ENCODE results near the gene SNX7.

The SNX7 gene, protein sequence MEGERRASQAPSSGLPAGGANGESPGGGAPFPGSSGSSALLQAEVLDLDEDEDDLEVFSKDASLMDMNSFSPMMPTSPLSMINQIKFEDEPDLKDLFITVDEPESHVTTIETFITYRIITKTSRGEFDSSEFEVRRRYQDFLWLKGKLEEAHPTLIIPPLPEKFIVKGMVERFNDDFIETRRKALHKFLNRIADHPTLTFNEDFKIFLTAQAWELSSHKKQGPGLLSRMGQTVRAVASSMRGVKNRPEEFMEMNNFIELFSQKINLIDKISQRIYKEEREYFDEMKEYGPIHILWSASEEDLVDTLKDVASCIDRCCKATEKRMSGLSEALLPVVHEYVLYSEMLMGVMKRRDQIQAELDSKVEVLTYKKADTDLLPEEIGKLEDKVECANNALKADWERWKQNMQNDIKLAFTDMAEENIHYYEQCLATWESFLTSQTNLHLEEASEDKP

DNA sequence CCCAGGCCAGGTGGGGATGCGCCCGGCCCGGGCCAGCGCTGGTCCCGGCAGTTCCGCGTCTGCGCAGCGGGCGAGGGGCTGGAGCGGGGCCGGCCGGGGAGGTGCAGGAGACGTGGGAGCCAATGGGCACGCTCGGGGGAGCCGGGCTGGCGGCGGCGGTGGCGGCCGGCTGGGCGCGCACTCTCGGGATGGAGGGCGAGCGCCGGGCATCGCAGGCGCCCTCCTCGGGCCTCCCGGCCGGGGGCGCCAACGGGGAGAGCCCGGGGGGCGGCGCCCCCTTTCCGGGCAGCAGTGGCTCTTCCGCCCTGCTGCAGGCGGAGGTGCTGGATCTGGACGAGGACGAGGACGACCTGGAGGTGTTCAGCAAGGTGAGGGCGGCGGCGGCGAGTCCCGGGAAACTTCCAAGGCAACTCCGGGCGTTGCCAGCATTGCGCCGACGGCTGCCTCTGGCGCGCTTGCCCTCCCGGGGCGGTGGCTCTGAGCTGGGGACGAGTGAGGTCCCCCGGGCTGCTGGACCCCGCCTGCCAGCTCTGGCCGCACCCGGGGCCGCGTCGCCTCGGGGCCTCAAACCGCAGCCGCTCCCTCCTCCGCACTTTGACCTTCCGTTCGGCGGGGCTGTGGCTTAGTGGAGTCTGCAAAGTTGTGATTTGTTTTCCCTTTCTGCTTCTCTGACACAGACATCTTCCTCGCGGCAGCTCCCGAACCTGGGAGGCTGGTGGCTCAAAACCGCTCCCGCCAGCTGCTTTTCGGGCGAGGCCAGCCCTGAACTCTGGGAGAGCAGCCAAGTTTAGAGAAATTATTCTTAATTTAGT lies at the start of gene SNX7:
Gene SNX7 (plus strand): TSS at position 178 of the 812 bp plus-strand sequence. CDS start 11 bp downstream, at position 189.
- DNase-seq (ENCODE audit: low read depth in 1 of 2, low spot score in 1 of 2): no peak

DNA sequence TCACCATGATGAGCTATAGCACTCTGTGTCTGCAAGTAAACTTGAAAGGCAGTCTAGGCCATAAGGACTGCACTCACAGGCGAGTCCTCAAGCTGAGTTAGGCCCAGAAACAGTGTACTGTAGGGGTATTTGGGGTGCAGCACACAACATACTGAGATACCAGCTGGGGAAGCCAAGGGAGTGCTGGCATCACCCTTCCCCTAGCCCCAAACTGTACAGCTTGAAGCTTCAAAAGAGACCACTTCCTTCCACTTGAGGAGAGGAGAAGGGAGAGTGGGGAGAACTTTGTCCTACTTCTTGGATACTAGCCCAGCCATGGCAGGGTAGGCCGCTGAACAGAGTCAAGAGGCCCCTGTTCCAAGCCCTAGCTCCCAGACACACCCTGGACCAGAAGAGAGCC lies 24.2 kb upstream of the SNX7 start:
- no peak for DNase-seq (ENCODE audit: low read depth in 1 of 2, low spot score in 1 of 2)

DNA sequence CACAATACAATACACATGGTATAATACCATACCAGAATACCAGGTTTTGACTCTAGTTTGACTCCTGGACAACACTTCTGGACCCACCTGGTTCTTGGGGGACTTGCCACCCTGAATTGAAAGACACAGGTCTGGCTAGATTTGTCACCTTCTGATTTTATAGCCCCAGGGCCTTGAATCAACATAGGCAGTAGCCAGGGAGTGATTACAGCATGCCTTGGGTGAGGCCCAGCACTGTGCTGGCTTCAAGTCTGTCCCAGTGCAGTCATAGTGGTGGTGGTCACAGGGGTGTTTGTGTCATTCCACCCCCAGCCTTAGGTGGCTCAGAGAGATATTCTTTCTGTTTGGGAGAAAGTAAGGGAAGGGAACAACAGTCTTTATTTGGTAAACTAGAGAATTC lies 23.3 kb upstream of the SNX7 start:
- DNase-seq (ENCODE audit: low read depth in 1 of 2, low spot score in 1 of 2): no peak

DNA sequence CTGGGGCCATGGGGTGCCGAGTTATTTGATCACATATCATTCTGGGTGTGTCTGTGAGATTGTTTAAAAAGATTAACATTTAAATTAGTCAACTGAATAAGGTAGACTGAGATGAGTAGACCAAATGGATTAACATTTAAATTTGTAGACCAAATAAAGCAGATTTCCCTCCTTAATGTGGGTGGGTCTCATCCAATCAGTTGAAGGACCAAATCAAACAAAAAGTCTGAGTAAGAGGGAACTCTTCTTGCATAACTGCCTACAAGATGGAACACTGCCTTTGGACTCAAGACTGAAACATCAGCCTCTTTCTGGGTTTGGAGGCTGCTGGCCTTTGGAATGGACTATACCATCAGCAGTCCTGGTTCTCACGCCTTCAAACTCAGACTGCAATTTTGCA lies 17.0 kb upstream of the SNX7 start:
- no peak for DNase-seq (ENCODE audit: low read depth in 1 of 2, low spot score in 1 of 2)

DNA sequence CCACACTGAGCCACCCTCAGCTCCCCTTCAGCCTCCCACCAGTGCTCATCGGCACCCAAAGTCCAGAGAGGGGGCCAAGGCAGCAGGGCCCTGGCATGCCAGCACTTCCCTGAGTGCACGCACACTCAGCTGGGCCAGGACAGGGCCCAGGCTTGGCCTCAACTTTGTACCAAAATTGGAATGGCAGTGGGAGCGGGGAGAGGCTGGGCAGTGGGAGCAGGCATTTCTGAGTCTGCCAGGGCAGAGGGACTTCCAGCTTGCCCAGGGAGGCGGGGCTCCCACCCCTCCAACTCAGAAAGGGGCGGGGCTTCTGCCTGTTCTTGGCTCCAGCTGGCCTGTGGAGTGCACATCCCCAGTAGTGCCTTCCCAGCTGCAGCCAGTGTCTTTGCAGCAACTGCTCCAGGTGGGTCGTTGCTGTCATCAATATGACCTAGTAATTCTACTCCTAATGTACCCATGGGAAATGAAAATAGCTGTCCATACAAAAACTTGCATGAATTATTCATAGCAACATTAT lies 10.3 kb upstream of the SNX7 start:
- DNase-seq (ENCODE audit: low read depth in 1 of 2, low spot score in 1 of 2): no peak

DNA sequence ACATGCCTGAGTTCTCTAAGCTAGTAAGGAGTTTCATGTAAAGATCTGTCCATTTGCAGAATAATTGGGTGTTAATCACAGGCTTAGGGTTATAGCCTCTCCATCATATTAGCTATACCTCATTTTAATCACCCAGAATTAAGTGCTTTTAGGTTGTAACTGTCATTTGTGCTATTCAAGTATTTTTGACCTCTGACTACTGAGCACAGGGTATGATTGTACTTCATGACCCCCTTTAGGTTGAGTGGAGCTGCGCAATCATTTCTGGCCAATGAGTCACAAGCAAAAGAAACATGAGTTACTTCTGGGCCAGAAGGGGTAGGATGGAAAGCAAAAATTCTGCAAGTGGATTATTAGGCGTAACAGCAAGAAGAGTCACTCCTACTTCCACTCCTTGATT lies 8.4 kb upstream of the SNX7 start:
- no peak for DNase-seq (ENCODE audit: low read depth in 1 of 2, low spot score in 1 of 2)

DNA sequence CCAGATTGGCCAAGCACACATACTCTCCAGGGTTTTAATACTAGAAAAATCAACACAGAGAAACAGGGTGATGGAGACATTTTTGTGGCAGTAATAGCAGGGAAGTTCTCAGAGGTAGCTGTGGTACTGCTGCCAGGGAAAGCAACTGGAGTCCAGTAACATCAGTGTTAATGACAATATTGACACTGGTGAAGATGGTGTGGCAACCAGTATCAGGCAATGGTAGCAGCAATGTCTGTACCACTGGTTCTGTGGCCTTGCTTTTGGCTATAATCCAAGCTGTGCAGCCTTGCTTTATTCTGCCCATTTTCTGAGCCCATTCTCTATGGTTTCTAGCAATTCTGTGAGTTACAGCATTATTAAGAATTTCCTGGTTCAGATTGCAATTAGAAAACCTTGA lies 1.6 kb upstream of the SNX7 start:
- DNase-seq (ENCODE audit: low read depth in 1 of 2, low spot score in 1 of 2): no peak

DNA sequence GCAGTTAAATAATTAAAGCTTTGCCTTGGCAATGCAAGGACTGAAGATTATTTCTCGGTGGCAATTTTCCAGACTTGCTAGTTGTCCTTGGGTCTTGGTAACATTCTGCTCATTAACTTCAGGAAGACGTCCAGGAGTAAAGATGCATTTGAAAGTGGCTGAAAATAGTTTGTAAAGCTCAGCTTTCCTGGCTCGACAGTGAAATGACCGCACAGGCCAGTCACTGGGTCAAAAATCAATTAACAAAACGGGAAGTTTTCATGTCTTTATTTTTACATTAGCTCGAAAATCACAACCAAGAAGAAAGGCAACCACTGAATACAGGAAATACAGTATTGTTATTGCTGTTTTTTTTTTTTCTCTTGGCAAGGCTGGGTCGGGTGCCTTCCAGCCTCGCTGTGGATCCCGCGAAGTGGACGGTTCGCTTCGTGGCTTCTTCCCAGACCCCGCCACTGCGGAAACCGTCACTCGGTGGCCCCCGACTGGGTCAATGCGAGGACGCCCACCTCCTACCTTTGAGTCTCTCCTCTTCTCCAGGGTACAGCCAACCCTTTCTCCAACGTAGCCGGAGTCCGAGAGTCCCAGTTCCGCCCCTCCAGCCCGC lies 479 bp upstream of the SNX7 start:
- DNase-seq (ENCODE audit: low read depth in 1 of 2, low spot score in 1 of 2): no peak

DNA sequence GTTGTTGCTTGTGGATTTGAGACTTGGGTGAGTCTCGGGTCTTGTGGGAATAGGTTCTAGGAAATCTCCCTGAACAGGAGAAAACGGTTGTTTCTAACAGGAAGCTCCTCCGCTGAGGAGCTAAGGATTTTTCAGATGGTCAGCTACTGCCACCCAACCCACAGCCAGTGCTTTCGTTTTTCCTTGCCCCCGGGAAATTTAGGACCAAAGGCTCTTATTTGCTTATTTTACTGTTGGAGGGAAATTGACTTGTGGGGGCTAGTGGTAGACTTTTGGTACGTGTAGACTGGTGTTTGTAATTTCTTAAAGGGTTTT lies 792 bp downstream of the SNX7 start:
- DNase-seq (ENCODE audit: low read depth in 1 of 2, low spot score in 1 of 2): no peak

DNA sequence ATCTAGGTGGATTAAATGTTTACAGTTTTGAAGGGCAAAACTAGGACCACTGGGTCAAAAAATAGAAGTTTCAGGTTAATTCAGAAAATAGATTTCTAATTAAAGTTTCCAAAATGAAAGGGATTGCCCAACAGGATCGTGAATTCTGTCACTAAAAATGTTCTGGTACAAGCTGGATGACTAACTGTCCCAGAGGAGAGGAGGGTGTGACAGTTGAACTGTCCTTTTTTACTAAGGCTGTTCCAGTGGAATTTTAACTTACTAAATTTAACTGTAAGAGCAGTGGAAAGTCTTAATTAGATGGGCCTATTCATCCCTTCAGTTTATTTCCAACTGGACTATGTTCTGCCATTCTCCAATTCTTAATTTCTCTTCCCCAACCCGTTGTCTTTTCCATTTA lies 7.2 kb downstream of the SNX7 start:
- DNase-seq (ENCODE audit: low read depth in 1 of 2, low spot score in 1 of 2): no peak

DNA sequence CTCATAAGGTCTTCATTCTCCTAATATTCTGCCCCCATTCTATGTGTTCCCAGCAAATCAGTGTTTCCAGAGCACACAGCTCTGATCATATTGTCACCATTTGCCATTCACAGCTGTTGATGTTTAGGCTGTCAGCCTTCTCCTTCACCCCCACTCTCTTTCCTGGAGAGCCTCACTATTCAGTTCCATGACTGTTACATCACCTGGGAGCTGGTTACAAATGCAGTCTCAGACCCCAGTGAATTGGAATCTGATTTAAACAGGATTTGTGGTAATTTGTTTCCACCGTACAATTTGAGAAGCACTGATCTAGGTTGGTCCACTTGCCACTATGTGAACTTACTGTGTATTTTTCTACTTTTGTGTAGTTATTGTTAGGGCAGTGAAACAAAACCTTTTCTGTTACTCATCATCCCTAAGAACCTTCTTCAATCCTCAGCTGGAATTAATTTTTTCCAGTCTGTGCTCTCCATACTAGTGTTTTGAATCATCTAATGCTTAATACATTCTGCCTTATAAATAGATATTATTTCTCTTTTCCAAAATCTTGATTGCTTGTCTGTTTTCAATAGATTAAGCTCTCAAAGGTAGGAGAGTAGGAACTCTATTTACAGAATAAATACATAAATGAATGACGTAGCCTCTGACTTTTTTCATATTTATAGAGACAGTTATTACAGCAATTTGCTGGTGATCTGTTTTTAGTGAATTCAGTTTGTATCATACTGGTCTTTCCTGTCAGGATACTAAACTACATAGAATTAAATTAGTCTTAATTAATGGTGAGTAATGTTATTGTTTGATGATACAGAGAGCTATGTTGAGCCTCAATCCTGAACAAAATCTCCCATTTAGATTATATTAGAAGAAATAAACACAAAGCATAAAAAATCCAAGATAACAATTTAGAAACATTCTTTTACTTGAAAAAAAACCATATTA lies 8.1 kb downstream of the SNX7 start:
- no peak for DNase-seq (ENCODE audit: low read depth in 1 of 2, low spot score in 1 of 2)

DNA sequence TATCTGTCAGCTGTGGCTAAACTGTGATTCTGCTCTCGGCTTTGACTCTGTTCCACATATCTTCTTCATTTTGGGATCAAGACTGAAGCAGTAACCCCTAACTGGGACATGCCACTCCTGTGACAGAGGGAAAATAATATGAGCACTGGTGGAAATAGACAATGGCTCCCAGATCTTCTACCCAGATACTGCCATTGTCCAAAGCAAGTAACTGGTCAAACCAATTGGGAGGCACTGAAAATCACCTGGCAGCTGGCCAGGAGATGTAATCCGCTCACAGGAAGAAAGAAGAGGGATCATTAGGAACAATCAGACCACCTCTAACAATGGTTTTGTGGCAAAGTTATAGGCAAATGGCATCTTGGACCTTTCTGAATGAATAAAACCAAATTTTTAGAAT lies 10.7 kb downstream of the SNX7 start:
- DNase-seq (ENCODE audit: low read depth in 1 of 2, low spot score in 1 of 2): no peak

DNA sequence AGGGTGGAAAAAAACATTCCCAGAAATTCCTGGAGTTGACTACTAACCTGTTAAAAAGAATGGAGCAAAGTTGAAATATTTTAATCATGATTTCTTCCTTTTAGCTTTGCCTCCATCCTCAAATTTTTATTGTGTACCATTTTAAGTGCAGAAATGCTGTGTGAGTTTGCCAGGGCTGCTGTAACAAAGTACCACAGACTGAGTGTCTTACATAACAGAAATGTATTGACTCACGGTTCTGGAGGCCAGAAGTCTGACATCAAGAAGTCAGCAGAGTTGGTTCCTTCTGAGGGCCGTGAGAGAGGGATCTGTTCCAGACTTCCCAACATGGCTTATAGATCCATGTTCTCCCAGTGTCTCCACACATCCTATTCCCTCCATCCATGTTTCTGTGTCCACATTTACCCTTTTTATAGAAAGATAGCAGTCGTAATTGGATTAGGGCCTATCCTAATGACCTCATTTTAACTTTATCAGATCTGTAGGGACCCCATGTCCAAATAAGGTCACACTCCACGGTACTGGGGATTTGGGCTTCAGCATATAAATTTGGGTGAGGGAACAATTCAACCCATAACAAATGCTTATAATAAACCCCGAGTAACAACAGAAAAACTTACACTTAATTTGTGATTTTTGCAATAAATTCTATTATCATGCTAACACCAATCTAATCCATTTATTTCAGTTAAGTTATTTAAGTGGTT lies 12.7 kb downstream of the SNX7 start:
- no peak for DNase-seq (ENCODE audit: low read depth in 1 of 2, low spot score in 1 of 2)

DNA sequence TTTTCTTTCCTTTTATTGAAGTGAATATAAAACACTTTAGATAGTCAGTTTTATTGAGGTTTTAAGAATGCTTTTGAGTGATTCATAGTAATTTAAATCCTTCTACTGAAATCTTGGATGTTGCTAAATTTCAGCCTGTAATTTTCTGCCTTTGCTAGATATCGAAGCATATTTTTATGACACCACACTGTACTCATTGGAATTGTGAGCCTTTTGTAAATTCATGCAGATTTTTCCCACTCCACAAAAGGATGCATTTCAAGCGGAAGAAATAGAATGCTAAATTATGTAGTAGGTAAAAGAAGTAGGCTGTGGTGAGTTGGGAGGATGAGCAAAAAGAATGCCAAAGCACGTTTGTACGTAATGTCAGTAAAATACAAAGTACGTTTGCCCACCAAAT lies 13.8 kb downstream of the SNX7 start:
- DNase-seq (ENCODE audit: low read depth in 1 of 2, low spot score in 1 of 2): no peak

DNA sequence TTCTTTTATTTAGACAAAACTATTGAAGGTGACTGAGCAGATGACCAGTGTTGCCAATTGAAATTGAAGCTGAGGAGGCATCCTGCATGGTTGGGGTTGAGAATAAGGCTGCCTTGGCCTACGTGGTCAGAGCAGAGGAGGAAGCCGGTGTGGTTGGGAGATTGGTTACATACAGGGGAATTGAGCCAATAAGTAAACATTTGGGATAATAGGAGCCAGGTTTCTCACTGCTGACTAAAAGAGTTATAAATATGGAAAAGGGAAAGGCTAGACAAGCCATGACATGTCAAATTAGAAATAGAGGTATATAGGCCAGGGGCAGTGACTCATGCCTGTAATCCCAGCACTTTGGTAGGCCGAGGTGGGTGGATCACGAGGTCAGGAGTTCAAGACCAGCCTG lies 15.8 kb downstream of the SNX7 start:
- no peak for DNase-seq (ENCODE audit: low read depth in 1 of 2, low spot score in 1 of 2)

DNA sequence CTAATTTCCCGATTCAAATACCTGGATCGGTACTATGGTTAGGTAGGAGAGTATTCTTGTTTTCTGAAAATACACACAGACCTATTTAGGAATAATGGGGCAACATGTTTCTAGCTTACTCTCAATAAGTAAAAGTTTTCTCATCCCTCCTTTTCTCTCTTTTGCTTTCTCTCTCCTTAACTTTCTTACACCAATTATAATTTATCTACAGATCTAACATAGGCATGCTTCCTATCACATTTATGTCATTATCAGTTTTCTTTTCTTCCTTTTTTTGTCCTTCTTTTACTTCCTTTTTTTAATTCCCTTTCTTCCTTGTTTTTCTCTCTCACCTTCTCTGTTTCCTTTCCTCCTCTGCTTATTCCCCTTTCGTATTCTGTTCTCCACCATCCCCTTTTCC lies 20.3 kb downstream of the SNX7 start:
- no peak for DNase-seq (ENCODE audit: low read depth in 1 of 2, low spot score in 1 of 2)

DNA sequence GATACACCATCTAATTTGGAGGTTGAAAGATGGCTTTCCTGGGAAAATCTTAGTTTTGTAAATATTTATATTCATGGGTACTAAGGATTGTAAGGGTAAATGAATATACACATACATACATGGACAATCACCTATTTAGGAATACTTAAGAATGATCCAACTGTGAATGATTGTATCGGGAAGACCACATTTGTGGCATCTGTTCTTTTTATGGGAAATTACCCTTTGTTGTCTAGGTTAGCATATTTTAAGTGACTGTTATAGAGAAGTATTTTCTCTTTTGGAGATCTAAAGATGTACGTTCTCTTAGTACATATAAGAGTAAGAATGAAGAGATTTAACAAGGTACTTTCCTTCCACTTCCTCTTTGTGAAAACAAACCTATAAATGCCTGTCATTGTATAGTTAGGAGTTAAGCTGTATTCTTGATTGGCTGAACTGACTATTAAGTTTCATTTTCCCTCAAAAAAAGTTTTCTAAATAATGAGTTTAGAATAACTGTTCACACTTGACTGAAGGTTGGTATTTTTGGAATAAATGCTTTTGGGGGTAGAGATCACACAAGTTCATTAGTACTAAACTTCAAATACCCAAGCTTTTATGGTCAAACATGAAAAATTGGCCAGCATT lies 26.7 kb downstream of the SNX7 start:
- DNase-seq (ENCODE audit: low read depth in 1 of 2, low spot score in 1 of 2): no peak

DNA sequence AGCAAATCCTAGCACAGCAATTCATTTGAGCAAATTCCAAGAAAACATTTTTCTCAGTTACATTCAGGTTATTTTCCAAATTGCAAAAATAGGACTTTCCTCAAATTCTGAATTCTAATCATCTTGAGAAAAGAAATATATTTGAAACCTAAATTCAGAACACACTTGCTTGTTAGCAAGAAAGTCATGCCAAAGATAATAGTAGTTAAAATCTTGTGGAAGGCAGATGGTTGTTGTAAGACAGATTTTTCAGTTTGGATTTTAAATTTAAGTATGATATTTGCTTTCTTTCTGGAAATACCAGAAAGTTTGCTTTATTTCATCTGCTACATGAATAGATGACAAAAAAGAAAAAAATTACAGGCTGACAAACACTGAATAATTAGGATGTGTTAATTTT lies 29.1 kb downstream of the SNX7 start:
- no peak for DNase-seq (ENCODE audit: low read depth in 1 of 2, low spot score in 1 of 2)

DNA sequence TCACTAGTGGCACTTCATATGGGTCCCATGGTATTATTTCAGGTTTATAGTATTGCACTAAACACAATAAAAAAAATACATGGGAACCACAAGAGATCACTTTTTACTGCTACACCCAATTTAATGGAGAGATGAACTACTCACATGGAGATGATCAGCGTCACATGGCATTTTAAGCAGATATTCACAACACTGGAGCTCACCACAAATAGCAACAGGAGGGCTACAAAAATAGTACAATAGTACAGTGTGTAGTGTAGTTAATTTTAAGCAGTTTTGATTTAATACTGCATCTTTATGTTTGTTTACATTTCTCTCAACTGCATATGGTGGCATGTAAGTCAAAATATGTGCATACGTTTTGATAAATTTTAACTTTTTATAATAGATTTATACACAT lies 31.0 kb downstream of the SNX7 start:
- DNase-seq (ENCODE audit: low read depth in 1 of 2, low spot score in 1 of 2): no peak

DNA sequence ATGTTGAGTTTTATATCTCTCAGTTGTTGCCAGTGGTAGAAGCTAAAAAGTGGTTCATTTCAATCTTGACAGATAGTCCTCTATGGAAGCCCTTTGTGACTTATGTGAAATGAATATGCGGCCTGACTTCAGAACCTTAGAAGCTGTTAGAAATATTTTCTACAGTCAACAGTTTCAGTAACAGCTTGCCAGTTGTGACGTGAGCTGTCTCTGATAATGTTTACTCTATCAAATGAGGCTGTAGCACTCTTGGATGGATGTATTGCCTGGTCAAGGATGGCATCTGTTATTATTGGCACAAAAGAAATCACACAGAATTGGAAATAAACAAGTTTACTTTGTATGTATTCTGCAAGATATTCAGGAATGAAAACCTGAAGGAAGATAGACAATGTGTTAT lies 31.9 kb downstream of the SNX7 start:
- DNase-seq (ENCODE audit: low read depth in 1 of 2, low spot score in 1 of 2): no peak

Measured in stimulated activated CD4-positive, alpha-beta T cell treated with anti-CD3 and anti-CD28 coated beads, Interleukin-15, amount 100 ng/mL, for 1 hour (primary cell).